NB4 (cell line): ENCODE measurements around the gene ALPK1.

Experiments used
- DNase-seq: peaks from one replicate; pipeline ENCODE4 v3.0.0; 2010; ENCODE audit warnings: low read depth
- H3K4me3 ChIP-seq: one replicate; pipeline ENCODE4 v1.5.1; 2011; ENCODE audit warnings: mild to moderate bottlenecking, low read depth, low read length, moderate library complexity
- CTCF ChIP-seq: IDR thresholded peaks from one replicate; pipeline ENCODE4 v1.5.1; 2012; ENCODE audit warnings: low read depth, low read length
- MAX ChIP-seq: IDR thresholded peaks from 2 replicates; pipeline ENCODE4 v1.6.1; 2011; ENCODE audit warnings: low read depth, low read length
- MYC ChIP-seq: IDR thresholded peaks from 2 replicates; pipeline ENCODE4 v1.6.1; 2011; ENCODE audit warnings: low read depth, low read length
- POLR2A ChIP-seq: IDR thresholded peaks from 2 replicates; pipeline ENCODE4 v1.6.1; 2011; ENCODE audit warnings: mild to moderate bottlenecking; ENCODE audit not compliant: insufficient read length; ENCODE audit errors: extremely low read depth

ALPK1 gene

GRCh38 chr4:112374850-112375249 lies 77.7 kb downstream of the ALPK1 start:
- DNase-seq = no peak
- H3K4me3 ChIP-seq = no peak overlapping the region
- TF ChIP-seq POLR2A (no peak), CTCF (no peak), MAX (no peak), MYC (no peak)

GRCh38 chr4:112377171-112377570 lies 80.0 kb downstream of the ALPK1 start:
- no peak for DNase-seq

GRCh38 chr4:112377594-112378242 lies 80.5 kb downstream of the ALPK1 start:
- DNase-seq = no peak
- no peak overlapping the region for H3K4me3 ChIP-seq
- TF ChIP-seq MYC (no peak), POLR2A (no peak), MAX (no peak), CTCF (no peak)

More at GRCh38 chr4:112377171-112377570, 80.0 kb downstream of the ALPK1 start:
- no peak for TF ChIP-seq POLR2A
- H3K4me3 ChIP-seq = no peak overlapping the region

- TF ChIP-seq POLR2A (no peak), CTCF (no peak), MYC (no peak), MAX (no peak)
- H3K4me3 ChIP-seq = no peak overlapping the region
- no peak for DNase-seq
Observed at GRCh38 chr4:112378243-112378620, 81.1 kb downstream of the ALPK1 start.

- DNase-seq = no peak
Observed at GRCh38 chr4:112378858-112379257, 81.7 kb downstream of the ALPK1 start.

More at GRCh38 chr4:112378858-112379257, 81.7 kb downstream of the ALPK1 start:
- no peak overlapping the region for H3K4me3 ChIP-seq
- TF ChIP-seq CTCF (no peak), MYC (no peak), POLR2A (no peak), MAX (no peak)
